ENCODE data around the gene SPIN2A. TPM values are rescaled to one million over a fixed set of nuclear protein-coding genes. Genes with fewer than 3 reads are reported as not detected.
"Not testable (repeated sequence)": the region's sequence is repeated elsewhere in the genome, so short reads cannot be mapped to it uniquely, and the experiment has no call there.

The SPIN2A gene
- total and polyA plus RNA-seq, 2 donors (not counting 1 experiment from before 2014, with no cell fraction given): 0.50 to 2.3 TPM

GRCh38 chrX:57104406-57104805 lies 32.8 kb downstream of the SPIN2A start:
- no peak for DNase-seq (ENCODE audit: low read depth in 2 of 2)
- H3K9ac ChIP-seq (ENCODE audit: insufficient read depth, low read length): no peak overlapping the region
- H3K79me2 ChIP-seq (ENCODE audit: control insufficient read depth, insufficient read depth, low read length): no peaks in the 10 kb centered on the region
- no peak overlapping the region for H3K27ac ChIP-seq (ENCODE audit: insufficient read depth, low read length)
- H3K27me3 ChIP-seq (ENCODE audit: control insufficient read depth, insufficient read depth, low read length): no peaks in the 10 kb centered on the region
- no peaks in the 10 kb centered on the region for H3K4me1 ChIP-seq (ENCODE audit: control insufficient read depth, extremely low read depth, insufficient read depth, low read length)
- no peaks in the 10 kb centered on the region for H3K36me3 ChIP-seq (ENCODE audit: control insufficient read depth, insufficient read depth, low read length)
- H3K4me3 ChIP-seq (replicated peaks in 1 of 4; ENCODE audit: control extremely low read depth in 1 of 4, insufficient read depth in 1 of 4, low read depth in 3 of 4, low read length in 4 of 4): no peak overlapping the region
- TF ChIP-seq EZH2 (IDR thresholded peaks at IDR 0.05; ENCODE audit: low read length, missing control alignments) (no peak), CTCF (conservative IDR thresholded peaks at IDR 0.05 in 1 of 2, IDR thresholded peaks at IDR 0.05 in 1 of 2; ENCODE audit: low read depth in 1 of 2, low read length in 2 of 2) (no peak)
- no peaks in the 10 kb centered on the region for H3K9me3 ChIP-seq (ENCODE audit: control insufficient read depth, insufficient read depth, low read depth, low read length)
- H3K4me2 ChIP-seq (ENCODE audit: extremely low read depth, insufficient read depth, low read length): no peak overlapping the region
- no peak overlapping the region for H2AFZ ChIP-seq (ENCODE audit: low read length)
- H4K20me1 ChIP-seq (ENCODE audit: control insufficient read depth, extremely low read depth, insufficient read depth, low read length): no peaks in the 10 kb centered on the region

- peak in 1 of 2 donors; percentile 6 for DNase-seq (ENCODE audit: low read depth in 2 of 2)
- no peak overlapping the region for H3K4me2 ChIP-seq (ENCODE audit: extremely low read depth, insufficient read depth, low read length)
- H3K4me1 ChIP-seq (ENCODE audit: control insufficient read depth, extremely low read depth, insufficient read depth, low read length): no peaks in the 10 kb centered on the region
- TF ChIP-seq CTCF (conservative IDR thresholded peaks at IDR 0.05 in 1 of 2, IDR thresholded peaks at IDR 0.05 in 1 of 2; ENCODE audit: low read depth in 1 of 2, low read length in 2 of 2) (no peak), EZH2 (IDR thresholded peaks at IDR 0.05; ENCODE audit: low read length, missing control alignments) (no peak)
- no peak overlapping the region for H3K27ac ChIP-seq (ENCODE audit: insufficient read depth, low read length)
- no peaks in the 10 kb centered on the region for H3K27me3 ChIP-seq (ENCODE audit: control insufficient read depth, insufficient read depth, low read length)
- no peaks in the 10 kb centered on the region for H3K9me3 ChIP-seq (ENCODE audit: control insufficient read depth, insufficient read depth, low read depth, low read length)
- no peak overlapping the region for H3K9ac ChIP-seq (ENCODE audit: insufficient read depth, low read length)
- no peaks in the 10 kb centered on the region for H3K79me2 ChIP-seq (ENCODE audit: control insufficient read depth, insufficient read depth, low read length)
- no peak overlapping the region for H2AFZ ChIP-seq (ENCODE audit: low read length)
- H4K20me1 ChIP-seq (ENCODE audit: control insufficient read depth, extremely low read depth, insufficient read depth, low read length): no peaks in the 10 kb centered on the region
- no peak overlapping the region for H3K4me3 ChIP-seq (replicated peaks in 1 of 4; ENCODE audit: control extremely low read depth in 1 of 4, insufficient read depth in 1 of 4, low read depth in 3 of 4, low read length in 4 of 4)
- no peaks in the 10 kb centered on the region for H3K36me3 ChIP-seq (ENCODE audit: control insufficient read depth, insufficient read depth, low read length)
Measured at GRCh38 chrX:57103489-57103888, 33.7 kb downstream of the SPIN2A start.

GRCh38 chrX:57102918-57103317 lies 34.3 kb downstream of the SPIN2A start:
- H3K79me2 ChIP-seq (ENCODE audit: control insufficient read depth, insufficient read depth, low read length); H3K36me3 ChIP-seq (ENCODE audit: control insufficient read depth, insufficient read depth, low read length); H3K27ac ChIP-seq (ENCODE audit: insufficient read depth, low read length); DNase-seq (ENCODE audit: low read depth in 2 of 2); H2AFZ ChIP-seq (ENCODE audit: low read length); H3K9me3 ChIP-seq (ENCODE audit: control insufficient read depth, insufficient read depth, low read depth, low read length); H3K4me2 ChIP-seq (ENCODE audit: extremely low read depth, insufficient read depth, low read length); H3K27me3 ChIP-seq (ENCODE audit: control insufficient read depth, insufficient read depth, low read length); H3K4me3 ChIP-seq (replicated peaks in 1 of 4; ENCODE audit: control extremely low read depth in 1 of 4, insufficient read depth in 1 of 4, low read depth in 3 of 4, low read length in 4 of 4); H3K4me1 ChIP-seq (ENCODE audit: control insufficient read depth, extremely low read depth, insufficient read depth, low read length); H3K9ac ChIP-seq (ENCODE audit: insufficient read depth, low read length); H4K20me1 ChIP-seq (ENCODE audit: control insufficient read depth, extremely low read depth, insufficient read depth, low read length): not testable (repeated sequence)

Other genes starting within 250 kb of the SPIN2A start
- 11.0 and 20.1 TPM in 2 replicates for gene SPIN3, start 141.9 kb downstream of the SPIN2A start, total RNA-seq
- gene SPIN3, start 141.9 kb downstream of the SPIN2A start, polyA plus RNA-seq: 4.4 and 5.2 TPM in 2 replicates
- gene SPIN2B, start 15.8 kb downstream of the SPIN2A start, total RNA-seq: 8.0 and 10.6 TPM in 2 replicates
- gene SPIN2B, start 15.8 kb downstream of the SPIN2A start, polyA plus RNA-seq: 10.4 and 11.1 TPM in 2 replicates
- under 0.01 and 0.33 TPM in 2 replicates for gene FAAH2, start 149.3 kb upstream of the SPIN2A start, total RNA-seq
- 0.02 TPM in 1 of 2 replicates, not detected in the other for gene FAAH2, start 149.3 kb upstream of the SPIN2A start, polyA plus RNA-seq

Measured in fibroblast of lung (primary cell).